Heart left ventricle (tissue), 16 donors: Measurements from ENCODE around the gene ZBTB20. TPM values are rescaled to one million over a fixed set of nuclear protein-coding genes. Genes with fewer than 3 reads are reported as not detected.

ENCODE experiments used
- ATAC-seq, 4 donors: fragments of 200-7000 bp; cut with Tn5 transposase; one replicate each; pipeline ENCODE4 v1.9.1; 2020 to 2022; ENCODE audit warnings: moderate library complexity in 4 of 4, mild to moderate bottlenecking in 3 of 4, moderate number of reproducible peaks in 1 of 4
- DNase-seq, 5 donors: peaks; one replicate each; pipeline ENCODE4 v3.0.0-alpha.2; 2020
- H3K27ac ChIP-seq, 12 donors: fragments of 200-600 bp; sonication (generic) in 4 of 12; one replicate each; pipeline versions ENCODE4 v1.5.0 to v1.8.0; 2016 to 2022; ENCODE audit warnings: mild to moderate bottlenecking in 2 of 12
- H3K27me3 ChIP-seq, 9 donors: fragments of 200-600 bp; sonication (generic) in 2 of 9; one replicate each; pipeline versions ENCODE4 v1.5.1 to v1.8.0; 2016 to 2022; ENCODE audit warnings: mild to moderate bottlenecking in 3 of 9
- H3K36me3 ChIP-seq, 9 donors: fragments of 200-600 bp; sonication (generic) in 2 of 9; one replicate each; pipeline versions ENCODE4 v1.5.0 to v1.8.0; 2018 to 2022; ENCODE audit warnings: mild to moderate bottlenecking in 2 of 9
- H3K4me1 ChIP-seq, 12 donors: fragments of 200-600 bp; sonication (generic) in 4 of 12; one replicate each; pipeline versions ENCODE4 v1.5.0 to v1.8.0; 2016 to 2022; ENCODE audit warnings: mild to moderate bottlenecking in 3 of 12
- H3K4me3 ChIP-seq, 12 donors: fragments of 200-600 bp; sonication (generic) in 4 of 12; one replicate each; pipeline versions ENCODE4 v1.5.0 to v1.8.0; 2017 to 2022; ENCODE audit warnings: mild to moderate bottlenecking in 9 of 12, moderate library complexity in 4 of 12
- H3K9me3 ChIP-seq, 12 donors: fragments of 200-600 bp; sonication (generic) in 4 of 12; one replicate each; pipeline versions ENCODE4 v1.5.0 to v1.8.0; 2016 to 2022; ENCODE audit warnings: mild to moderate bottlenecking in 1 of 12
- CTCF ChIP-seq, 12 donors: fragments of 200-600 bp; sonication (generic) in 4 of 12; IDR thresholded peaks; one replicate each; pipeline versions ENCODE4 v1.5.0 to v1.8.0; 2018 to 2022; ENCODE audit warnings: antibody characterized with exemption in 12 of 12, mild to moderate bottlenecking in 5 of 12
- POLR2A ChIP-seq, 2 donors: fragments of 450-650 bp; IDR thresholded peaks; one replicate each; pipeline ENCODE4 v1.6.1; 2017; ENCODE audit warnings: antibody characterized with exemption in 2 of 2, mild to moderate bottlenecking in 2 of 2, moderate library complexity in 2 of 2
- WGBS, 4 donors: extraction: QIAGEN DNeasy Blood & Tissue Kit in 2 of 4; methylation state at CpG; one replicate each; pipeline versions ENCODE4 v1.1.5 to v1.1.7; 2013 to 2018; 5-methylcytosine and 5-hydroxymethylcytosine counted together
- intact Hi-C, 10 donors: fragments of 100-400 bp; cut with DNase I; formaldehyde crosslinking; loops; one replicate each; pipeline versions ENCODE4 v1.11.1 to v1.14.2; 2022
- polyA plus RNA-seq, 2 donors: library from polyadenylated mRNA; stranded (reverse); fragments of 200-250 nt; gene quantifications; one replicate each; pipeline ENCODE4 v1.2.3, GENCODE V29; 2013
- total RNA-seq, 9 donors: library from RNA; depleted of rRNA in 2 of 9; stranded (reverse); fragments of >200 nt in 2 of 9; fragmentation: NEBNext Ultra II Directional in 3 of 9; extraction: Animal tissue kit (Norgen Biotek cat#: 25700) in 3 of 9; gene quantifications; one replicate each; pipeline versions ENCODE4 v1.1.0 to v1.2.4, GENCODE V29; 2016 to 2023
- donor health status: ischemic (EF 13 %, LVEDD 7.1; RV severe dilation, severe dysfunction).
- donor health status: healthy with polysubstance abuse.
- donor health status: DM: no; HTN: yes; CAD: no.
- donor health status: DM: no; HTN: no; CAD: no.
- donor health status: ischemic (EF 25% LVEDD 6.9; RV normal size, moderate dysfunction).
- donor health status: ischemic (EF 25% LVEDD 5.7; RV mildly dilated, moderate dysfunction).
- donor health status: healthy.
- donor health status: DM: yes; HTN: yes; CAD: no.
- donor health status: ischemic (EF 35%, LVEDD 5.7; RV mildly dilated, moderate dysfunction).
- donor health status: nonischemic (EF 11% LVEDD 7.7; RV severe dilation, severe dysfunction).
- donor health status: DM: yes; HTN: yes; CAD: no.
- donor health status: PGD.
- donor health status: ischemic (EF 29% LVEDD 5.4; RV normal size, mild dysfunction).
- donor health status: nonischemic (EF 23%, LVEDD 6.1; RV moderate dilation, normal function).

Gene ZBTB20
- total and polyA plus RNA-seq, 11 donors, result 6.2 to 109 (median 77.3) TPM

DNA sequence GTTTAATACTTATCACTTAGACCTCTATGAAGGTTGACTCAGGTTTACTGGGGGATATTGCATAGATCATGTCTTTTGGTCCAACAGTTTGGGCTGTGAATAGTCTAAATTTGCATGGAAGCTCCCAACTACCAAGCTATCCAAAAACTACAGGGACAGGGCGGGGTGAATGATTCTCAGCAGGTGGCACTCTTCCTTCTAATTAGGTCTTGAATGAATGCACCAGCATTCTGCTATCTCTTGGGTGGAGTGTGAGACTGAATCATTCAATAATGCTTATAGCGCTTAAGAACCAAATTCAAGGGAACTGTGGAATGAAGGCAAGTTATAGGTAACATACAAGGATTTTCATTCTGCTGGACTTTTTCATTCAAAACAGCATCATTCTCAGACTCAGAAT lies 507.0 kb downstream of the ZBTB20 start:
- Histone ChIP-seq H3K4me3 (no peak overlapping the region), H3K9me3 (peaks cover 0 to 21% (median 11%) of the 10 kb centered on the region in 12 donors), H3K4me1 (peaks cover 0 to 7% (median 0%) of the 10 kb centered on the region in 12 donors), H3K27me3 (no peaks in the 10 kb centered on the region), H3K27ac (no peak overlapping the region), H3K36me3 (no peaks in the 10 kb centered on the region)
- no peak for ATAC-seq
- intact Hi-C loops, result no loop called here
- DNase-seq, result no peak
- TF ChIP-seq CTCF (IDR thresholded peaks at IDR 0.05) (no peak), POLR2A (IDR thresholded peaks at IDR 0.05) (no peak)
- WGBS, 4 donors, result 95 to 99% (median 97%) methylated on average over 2 of the region's 2 CpGs

- no peak for ATAC-seq
- H3K36me3 ChIP-seq, result no peaks in the 10 kb centered on the region
- 81 to 93% (median 86%) methylated on average over 1 of the region's 1 CpG for WGBS, 4 donors
These were observed 507.9 kb downstream of the ZBTB20 start for GRCh38 chr3:114639171-114639570.

GRCh38 chr3:114635878-114636277 lies 511.2 kb downstream of the ZBTB20 start:
- Histone ChIP-seq H3K36me3 (no peaks in the 10 kb centered on the region), H3K4me3 (no peak overlapping the region), H3K9me3 (peaks cover 0 to 25% (median 12%) of the 10 kb centered on the region in 12 donors), H3K27me3 (no peaks in the 10 kb centered on the region), H3K27ac (no peak overlapping the region), H3K4me1 (peaks cover 0 to 7% (median 0%) of the 10 kb centered on the region in 12 donors)
- ATAC-seq (no peak), DNase-seq (no peak)
- intact Hi-C loops, result no loop called here
- 99 to 100% (median 100%) methylated on average over 2 of the region's 2 CpGs for WGBS, 4 donors
- no peak for TF ChIP-seq POLR2A (IDR thresholded peaks at IDR 0.05)
- no peak for TF ChIP-seq CTCF (IDR thresholded peaks at IDR 0.05)

More at GRCh38 chr3:114639171-114639570, 507.9 kb downstream of the ZBTB20 start:
- no peaks in the 10 kb centered on the region for H3K27me3 ChIP-seq
- H3K4me3 ChIP-seq, result no peak overlapping the region
- no peak overlapping the region for H3K27ac ChIP-seq
- H3K9me3 ChIP-seq, result peaks cover 0 to 25% (median 12%) of the 10 kb centered on the region in 12 donors
- intact Hi-C loops, result no loop called here
- TF ChIP-seq POLR2A (IDR thresholded peaks at IDR 0.05) (no peak), CTCF (IDR thresholded peaks at IDR 0.05) (no peak)
- peaks cover 0 to 7% (median 0%) of the 10 kb centered on the region in 12 donors for H3K4me1 ChIP-seq
- no peak for DNase-seq

GRCh38 chr3:114634635-114635034 lies 512.5 kb downstream of the ZBTB20 start:
- no peaks in the 10 kb centered on the region for H3K36me3 ChIP-seq
- peaks cover 0 to 6% (median 2%) of the 10 kb centered on the region in 12 donors for H3K4me1 ChIP-seq
- no peak overlapping the region for H3K27ac ChIP-seq
- 88 to 99% (median 98%) methylated on average over 3 of the region's 3 CpGs for WGBS, 4 donors
- DNase-seq (no peak), ATAC-seq (no peak)
- peaks cover 0 to 25% (median 12%) of the 10 kb centered on the region in 12 donors for H3K9me3 ChIP-seq
- no peak overlapping the region for H3K4me3 ChIP-seq
- intact Hi-C loops, result no loop called here
- TF ChIP-seq CTCF (IDR thresholded peaks at IDR 0.05) (no peak), POLR2A (IDR thresholded peaks at IDR 0.05) (no peak)
- H3K27me3 ChIP-seq, result no peaks in the 10 kb centered on the region
